MM.1S (cell line): ENCODE measurements around the gene NANOS1.

Experiments
- EZH2 ChIP-seq: fragments of 300-600 bp; sonication (generic); optimal IDR thresholded peaks from 2 replicates; pipeline ENCODE3; 2017; ENCODE audit warnings: low read depth, mild to moderate bottlenecking, antibody characterized with exemption, low read length, mixed read lengths
- EZH2phosphoT487 ChIP-seq: fragments of 300-600 bp; sonication (generic); IDR thresholded peaks from 2 replicates; pipeline ENCODE4 v1.6.1; 2018; ENCODE audit warnings: antibody characterized with exemption, low read length
- TF ChIP-seq, protein P1 (sequence below): fragments of 300-600 bp; sonication (generic); IDR thresholded peaks from 2 replicates; pipeline ENCODE4 v1.5.1; 2016; ENCODE audit warnings: antibody characterized with exemption, low read length, mixed read lengths

DNA sequence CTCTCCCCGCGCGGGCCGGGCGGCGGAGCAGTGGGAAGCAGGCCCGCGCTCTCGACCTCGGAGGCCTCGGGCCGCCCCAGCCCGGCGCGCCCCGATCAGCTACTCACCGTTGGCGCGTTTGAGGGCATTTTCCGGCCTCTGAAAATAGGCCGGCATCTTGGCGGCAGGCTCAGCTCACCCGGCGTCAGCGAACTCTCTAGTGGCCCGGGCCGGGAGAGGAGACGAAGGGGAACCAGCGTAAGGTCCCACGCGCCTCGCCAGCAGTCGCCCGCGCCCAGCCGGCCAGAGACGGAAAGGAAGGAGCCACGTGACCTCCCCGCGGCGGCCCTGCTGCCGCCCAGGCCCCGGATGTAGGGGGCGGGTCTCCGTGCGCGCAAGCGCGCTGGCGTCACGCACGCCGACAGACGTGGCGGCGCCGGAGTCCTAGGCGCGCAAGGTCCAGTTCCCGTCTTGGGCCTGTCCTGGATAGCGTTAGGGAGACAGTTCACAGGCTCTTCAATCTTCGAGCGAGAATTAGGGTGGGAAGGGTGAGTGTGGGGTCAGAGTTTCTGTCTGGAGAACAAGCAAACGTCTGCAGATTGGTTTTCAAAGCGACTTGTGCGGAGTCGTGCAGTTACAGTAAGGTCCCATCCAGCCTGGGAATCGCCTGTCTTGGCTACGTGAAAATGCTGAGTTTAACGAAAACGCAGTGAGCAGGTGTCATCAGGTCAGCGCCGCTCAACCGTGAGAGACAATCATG, 51.2 kb downstream of the NANOS1 start, which contains the start of gene EIF3A:
- TF ChIP-seq, protein P1, sequence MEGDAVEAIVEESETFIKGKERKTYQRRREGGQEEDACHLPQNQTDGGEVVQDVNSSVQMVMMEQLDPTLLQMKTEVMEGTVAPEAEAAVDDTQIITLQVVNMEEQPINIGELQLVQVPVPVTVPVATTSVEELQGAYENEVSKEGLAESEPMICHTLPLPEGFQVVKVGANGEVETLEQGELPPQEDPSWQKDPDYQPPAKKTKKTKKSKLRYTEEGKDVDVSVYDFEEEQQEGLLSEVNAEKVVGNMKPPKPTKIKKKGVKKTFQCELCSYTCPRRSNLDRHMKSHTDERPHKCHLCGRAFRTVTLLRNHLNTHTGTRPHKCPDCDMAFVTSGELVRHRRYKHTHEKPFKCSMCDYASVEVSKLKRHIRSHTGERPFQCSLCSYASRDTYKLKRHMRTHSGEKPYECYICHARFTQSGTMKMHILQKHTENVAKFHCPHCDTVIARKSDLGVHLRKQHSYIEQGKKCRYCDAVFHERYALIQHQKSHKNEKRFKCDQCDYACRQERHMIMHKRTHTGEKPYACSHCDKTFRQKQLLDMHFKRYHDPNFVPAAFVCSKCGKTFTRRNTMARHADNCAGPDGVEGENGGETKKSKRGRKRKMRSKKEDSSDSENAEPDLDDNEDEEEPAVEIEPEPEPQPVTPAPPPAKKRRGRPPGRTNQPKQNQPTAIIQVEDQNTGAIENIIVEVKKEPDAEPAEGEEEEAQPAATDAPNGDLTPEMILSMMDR: no peak
- TF ChIP-seq EZH2 (no peak), EZH2phosphoT487 (no peak)
